A549 (cell line): ENCODE results near the gene TGM6. TPM values are rescaled to one million over a fixed set of nuclear protein-coding genes. Genes with fewer than 3 reads are reported as not detected.

Experiments used
- ATAC-seq, 2 experiments: fragments of 200-7000 bp in 1 of 2; fragments of >200 bp in 1 of 2; cut with Nextera tagmentation in 1 of 2; cut with Tn5 transposase in 1 of 2; 3 replicates each; pipeline versions ENCODE4 v1.8.0 to v1.9.1; 2018 to 2020; ENCODE audit warnings: mild to moderate bottlenecking in 1 of 2, moderate library complexity in 1 of 2
- CTCF ChIA-PET: fragments of 300-600 bp; sonication (Branson Sonifier 250); formaldehyde crosslinking; extraction: SDS; loops from one replicate; lab custom pipeline; 2021; ENCODE audit warnings: antibody characterized with exemption, inconsistent platforms; lab: Yijun Ruan, JAX
- POLR2A ChIA-PET: fragments of 350-600 bp; formaldehyde crosslinking; extraction: SDS; loops from one replicate; lab custom pipeline; 2021; ENCODE audit warnings: antibody characterized with exemption, inconsistent platforms; lab: Yijun Ruan, JAX
- DNase-seq, 2 experiments: peaks; one replicate each; pipeline versions ENCODE4 v3.0.0 to v3.0.0-alpha.2; 2011 to 2016; ENCODE audit warnings: low read depth in 1 of 2, low spot score in 1 of 2
- FAIRE-seq: peaks from 2 replicates; lab custom pipeline; 2011; peaks lifted over from hg19 to GRCh38; lab: Jason Lieb, UNC
- H3K27ac ChIP-seq, 2 experiments: fragments of >200 bp; sonication (Bioruptor Twin); formaldehyde crosslinking; 3 replicates each; pipeline ENCODE4 v1.5.1; 2016 to 2017
- H3K4me1 ChIP-seq: fragments of >200 bp; sonication (Bioruptor Twin); formaldehyde crosslinking; 3 replicates; pipeline ENCODE4 v1.6.1; 2016
- H3K4me2 ChIP-seq: fragments of >200 bp; sonication (Bioruptor Twin); formaldehyde crosslinking; 3 replicates; pipeline ENCODE4 v1.6.1; 2016
- H3K4me3 ChIP-seq: fragments of >200 bp; sonication (Bioruptor Twin); formaldehyde crosslinking; 3 replicates; pipeline ENCODE4 v1.5.1; 2016
- H3K9me3 ChIP-seq: fragments of >200 bp; sonication (Bioruptor Twin); formaldehyde crosslinking; 3 replicates; pipeline ENCODE4 v1.6.1; 2016
- BCL3 ChIP-seq: fragments of >200 bp; sonication (Bioruptor Twin); formaldehyde crosslinking; IDR thresholded peaks from 3 replicates; pipeline ENCODE4 v1.6.1; 2016
- CBX2 ChIP-seq: fragments of 200-600 bp; sonication (generic); IDR thresholded peaks from 2 replicates; pipeline ENCODE4 v1.6.1; 2016; ENCODE audit warnings: low read depth, mild to moderate bottlenecking, borderline replicate concordance
- CEBPB ChIP-seq, 2 experiments: fragments of >200 bp in 1 of 2; sonication (Bioruptor Twin) in 1 of 2; formaldehyde crosslinking in 1 of 2; IDR thresholded peaks; 2 replicates each; pipeline ENCODE4 v1.6.1; 2012 to 2016
- CHD2 ChIP-seq: fragments of 150-350 bp; IDR thresholded peaks from 2 replicates; pipeline ENCODE4 v1.6.1; 2014; ENCODE audit warnings: low read length; ENCODE audit not compliant: partially characterized antibody
- EHMT2 ChIP-seq: fragments of 200-600 bp; sonication (generic); IDR thresholded peaks from 2 replicates; pipeline ENCODE4 v1.6.1; 2016; ENCODE audit warnings: antibody characterized with exemption, low read depth, mild to moderate bottlenecking, moderate library complexity
- EP300 ChIP-seq, 2 experiments: fragments of >200 bp; sonication (Bioruptor Twin); formaldehyde crosslinking; IDR thresholded peaks; 2 replicates in 1 of 2; 3 replicates in 1 of 2; pipeline ENCODE4 v1.6.1; 2016 to 2017
- ESRRA ChIP-seq: fragments of 150-350 bp; IDR thresholded peaks from 2 replicates; pipeline ENCODE4 v1.6.1; 2014; ENCODE audit warnings: mild to moderate bottlenecking, low read length, borderline replicate concordance
- FOSB ChIP-seq: fragments of 250-450 bp; sonication (Bioruptor Pico); IDR thresholded peaks from 2 replicates; pipeline ENCODE4 v1.5.0; 2020; ENCODE audit warnings: mild to moderate bottlenecking, moderate library complexity
- HES2 ChIP-seq: fragments of >200 bp; sonication (Bioruptor Twin); formaldehyde crosslinking; IDR thresholded peaks from 2 replicates; pipeline ENCODE4 v1.6.1; 2016
- HOXB13 ChIP-seq: fragments of 250-450 bp; sonication (Bioruptor Pico); IDR thresholded peaks from 2 replicates; pipeline ENCODE4 v1.5.0; 2020; ENCODE audit warnings: low read depth, mild to moderate bottlenecking, moderate library complexity
- JUN ChIP-seq, 2 experiments: fragments of >200 bp; sonication (Bioruptor Twin); formaldehyde crosslinking; IDR thresholded peaks; 2 replicates in 1 of 2; 3 replicates in 1 of 2; pipeline ENCODE4 v1.6.1; 2016 to 2017
- KDM5A ChIP-seq: fragments of 200-600 bp; sonication (generic); IDR thresholded peaks from 2 replicates; pipeline ENCODE4 v1.6.1; 2016; ENCODE audit warnings: antibody characterized with exemption, mild to moderate bottlenecking
- MAFK ChIP-seq: fragments of 450-650 bp; IDR thresholded peaks from 2 replicates; pipeline ENCODE4 v1.6.1; 2014; ENCODE audit not compliant: partially characterized antibody
- MAX ChIP-seq: IDR thresholded peaks from 2 replicates; pipeline ENCODE4 v1.6.1; 2012
- NR3C1 ChIP-seq: fragments of >200 bp; sonication (Bioruptor Twin); formaldehyde crosslinking; IDR thresholded peaks from 3 replicates; pipeline ENCODE4 v1.6.1; 2017
- POLR2A ChIP-seq: IDR thresholded peaks from 2 replicates; pipeline ENCODE4 v1.6.1; 2012; ENCODE audit warnings: mild to moderate bottlenecking, low read length
- POLR2AphosphoS2 ChIP-seq: conservative IDR thresholded peaks from 2 replicates; pipeline ENCODE4 v1.6.1; 2012; ENCODE audit warnings: low read length, improper control_type of control experiment, inconsistent platforms
- RFX5 ChIP-seq: fragments of 450-650 bp; IDR thresholded peaks from 2 replicates; pipeline ENCODE4 v1.7.1; 2014; ENCODE audit warnings: antibody characterized with exemption, mild to moderate bottlenecking, moderate library complexity
- RNF2 ChIP-seq: fragments of 200-600 bp; sonication (generic); IDR thresholded peaks from 2 replicates; pipeline ENCODE4 v1.6.1; 2016; ENCODE audit warnings: low read depth, mild to moderate bottlenecking, antibody characterized with exemption, moderate library complexity, borderline replicate concordance
- WGBS: methylation state at CpG from one replicate; pipeline ENCODE4 v1.1.6; 2017; ENCODE audit errors: missing lambda C conversion rate; 5-methylcytosine and 5-hydroxymethylcytosine counted together
- polyA plus RNA-seq, 4 experiments: library from polyadenylated mRNA; depleted of rRNA in 3 of 4; stranded (reverse); fragments of >200 nt; fragmentation: RNase III in 1 of 4; extraction: RNeasy Plus Mini Kit Qiagen cat#74134 plus additional on column Dnase treatment in 1 of 4; gene quantifications; 2 replicates in 3 of 4; 3 replicates in 1 of 4; pipeline ENCODE4 v1.2.3, GENCODE V29; 2011 to 2017
- TF ChIP-seq, protein P1 (sequence below): IDR thresholded peaks from 2 replicates; pipeline ENCODE4 v1.6.1; 2012
- TF ChIP-seq, protein P2 (sequence below): fragments of >200 bp; sonication (Bioruptor Twin); formaldehyde crosslinking; IDR thresholded peaks from 3 replicates; pipeline ENCODE4 v1.5.1; 2016

TGM6 gene
- polyA plus RNA-seq, 2 of the 4 experiments (the other 2 are of a cell fraction) = not detected

DNA sequence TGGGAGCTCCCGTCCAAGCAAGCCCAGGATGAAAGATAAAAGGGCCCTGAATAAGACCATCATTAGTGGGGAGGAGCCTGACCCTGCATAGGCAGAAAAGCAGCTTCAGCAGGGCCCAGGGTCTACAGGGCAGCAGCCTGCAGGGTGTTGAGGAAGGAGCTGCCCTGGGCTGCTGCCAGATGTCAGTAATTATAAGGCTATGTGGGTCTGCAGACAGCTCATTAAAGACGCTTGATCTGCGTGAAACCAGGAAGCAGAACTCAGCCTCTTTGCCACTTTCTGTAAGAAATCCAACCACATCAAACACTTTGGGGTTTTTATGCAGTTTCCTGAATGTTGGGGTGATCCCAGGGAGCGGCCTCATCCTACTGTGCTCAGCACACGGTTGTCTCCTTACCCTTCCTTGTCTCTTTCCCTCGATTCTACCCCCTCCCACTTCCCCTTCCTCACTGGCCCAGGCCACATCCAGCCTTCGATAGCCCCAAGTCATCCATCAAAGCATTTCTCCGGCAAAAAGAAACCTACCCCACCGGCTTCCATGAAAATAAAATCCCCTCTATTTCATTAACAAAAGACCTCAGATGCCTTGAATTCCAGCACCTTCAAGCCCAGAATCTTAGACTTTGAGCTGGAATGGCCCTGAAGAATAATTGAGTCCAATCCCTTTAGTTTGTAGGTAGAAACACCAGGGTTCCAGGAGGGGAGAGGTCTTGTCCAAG, 1.0 kb upstream of the TGM6 start:
- Histone ChIP-seq H3K27ac (no peak overlapping the region), H3K4me1 (no peaks in the 10 kb centered on the region), H3K9me3 (no peaks in the 10 kb centered on the region), H3K4me3 (no peak overlapping the region), H3K4me2 (no peak overlapping the region)
- ATAC-seq (peak in 1 of 2 experiments; percentile 28; a peak in 1 of 6 replicates), DNase-seq (no peak), FAIRE-seq (no peak)
- ChIA-PET CTCF (interaction anchor here (0.6 to 1.3 kb wide), 3 partner anchors 10 to 484 kb away, joined by 3 to 5 read pairs (median 3); no protein-coding TSS in a partner anchor), POLR2A (no interaction called here)
- TF ChIP-seq KDM5A = no peak
- no peak for TF ChIP-seq RNF2
- no peak for TF ChIP-seq FOSB (CRISPR knock-in tag)
- WGBS = 55% methylated on average over 9 of the region's 9 CpGs

DNA sequence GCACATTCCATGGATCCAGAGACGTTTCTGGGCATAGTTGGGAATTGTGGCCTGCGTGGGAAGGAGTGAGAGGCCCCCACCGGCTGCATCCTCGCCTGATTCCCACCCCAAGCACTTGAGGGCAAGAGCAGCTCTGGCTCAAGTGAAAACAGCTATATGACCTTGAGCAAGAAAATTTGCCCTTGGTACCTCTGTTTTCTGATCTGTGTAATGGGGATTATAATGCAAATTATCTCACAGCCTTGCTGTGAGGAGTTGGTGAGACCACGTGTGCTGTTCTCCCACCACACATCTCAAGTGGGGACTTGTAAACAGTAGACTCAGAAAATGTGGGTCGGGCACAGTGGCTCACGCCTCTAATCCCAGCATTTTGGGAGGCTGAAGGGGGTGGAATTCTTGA, 602 bp downstream of the TGM6 start:
- 41% methylated on average over 7 of the region's 7 CpGs for WGBS
- ChIA-PET CTCF (interaction anchor here (1.6 to 8.2 kb wide), 4 partner anchors 23 to 173 kb away, joined by 5 to 51 read pairs (median 22); no protein-coding TSS in a partner anchor), POLR2A (no interaction called here)
- no peak overlapping the region for H3K4me2 ChIP-seq
- no peak overlapping the region for H3K4me3 ChIP-seq
- no peak for ATAC-seq
- no peak overlapping the region for H3K27ac ChIP-seq
- FAIRE-seq = no peak
- no peak for DNase-seq
- TF ChIP-seq CBX2 (no peak), ESRRA (peak; percentile 50; the same call in 1 of the 2 replicates)
- H3K4me1 ChIP-seq = no peaks in the 10 kb centered on the region
- peaks cover 4% of the 10 kb centered on the region; the same call in 1 of the 3 replicates for H3K9me3 ChIP-seq

DNA sequence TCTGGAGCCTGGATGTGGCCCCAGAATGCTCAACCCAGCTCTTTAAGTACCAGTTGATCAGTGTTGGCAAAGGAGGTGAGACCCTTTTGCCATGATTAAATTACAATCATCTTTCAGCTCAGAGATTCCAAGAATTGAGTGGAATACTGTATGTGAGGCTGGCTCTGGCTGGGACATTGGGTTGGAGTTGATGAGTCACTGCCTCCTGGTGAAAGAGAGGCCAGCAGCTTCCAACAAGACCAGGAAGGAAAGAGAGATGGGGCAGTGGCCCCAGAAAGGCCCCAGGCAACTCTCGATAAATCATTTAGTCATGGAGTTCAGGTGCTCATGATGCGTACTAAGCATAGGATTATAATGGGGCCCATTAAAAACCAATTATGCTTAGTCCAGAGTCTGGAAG, 2.1 kb downstream of the TGM6 start:
- H3K27ac ChIP-seq = no peak overlapping the region
- CTCF ChIA-PET = interaction anchor here (0.6 to 8.2 kb wide), 5 partner anchors 8 to 175 kb away, joined by 3 to 51 read pairs (median 8); no protein-coding TSS in a partner anchor
- ATAC-seq = no peak
- TF ChIP-seq NR3C1 (no peak), MAFK (no peak), EP300 (IDR thresholded peaks at IDR 0.05) (no peak), POLR2AphosphoS2 (no peak), CHD2 (no peak), POLR2A (no peak), ESRRA (no peak)
- H3K4me3 ChIP-seq = no peak overlapping the region
- no peak for FAIRE-seq
- 86% methylated on average over 2 of the region's 2 CpGs for WGBS
- POLR2A ChIA-PET = no interaction called here
- peaks cover 10% of the 10 kb centered on the region for H3K9me3 ChIP-seq
- no peak overlapping the region for H3K4me2 ChIP-seq
- H3K4me1 ChIP-seq = no peaks in the 10 kb centered on the region
- DNase-seq = no peak

- FAIRE-seq (no peak), DNase-seq (no peak), ATAC-seq (no peak)
- Histone ChIP-seq H3K9me3 (peaks cover 17% of the 10 kb centered on the region), H3K4me3 (no peak overlapping the region), H3K27ac (no peak overlapping the region), H3K4me1 (no peaks in the 10 kb centered on the region), H3K4me2 (no peak overlapping the region)
- POLR2A ChIA-PET = no interaction called here
- 36% methylated on average over 5 of the region's 5 CpGs for WGBS
- CTCF ChIA-PET = interaction anchor here (1.1 to 8.2 kb wide), 4 partner anchors 19 to 177 kb away, joined by 3 to 51 read pairs (median 20); no protein-coding TSS in a partner anchor
- TF ChIP-seq, protein P1, sequence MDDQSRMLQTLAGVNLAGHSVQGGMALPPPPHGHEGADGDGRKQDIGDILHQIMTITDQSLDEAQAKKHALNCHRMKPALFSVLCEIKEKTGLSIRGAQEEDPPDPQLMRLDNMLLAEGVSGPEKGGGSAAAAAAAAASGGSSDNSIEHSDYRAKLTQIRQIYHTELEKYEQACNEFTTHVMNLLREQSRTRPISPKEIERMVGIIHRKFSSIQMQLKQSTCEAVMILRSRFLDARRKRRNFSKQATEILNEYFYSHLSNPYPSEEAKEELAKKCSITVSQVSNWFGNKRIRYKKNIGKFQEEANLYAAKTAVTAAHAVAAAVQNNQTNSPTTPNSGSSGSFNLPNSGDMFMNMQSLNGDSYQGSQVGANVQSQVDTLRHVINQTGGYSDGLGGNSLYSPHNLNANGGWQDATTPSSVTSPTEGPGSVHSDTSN = no peak
- TF ChIP-seq BCL3 = no peak
- no peak for TF ChIP-seq EP300 (IDR thresholded peaks at IDR 0.05)
- TF ChIP-seq, protein P2, sequence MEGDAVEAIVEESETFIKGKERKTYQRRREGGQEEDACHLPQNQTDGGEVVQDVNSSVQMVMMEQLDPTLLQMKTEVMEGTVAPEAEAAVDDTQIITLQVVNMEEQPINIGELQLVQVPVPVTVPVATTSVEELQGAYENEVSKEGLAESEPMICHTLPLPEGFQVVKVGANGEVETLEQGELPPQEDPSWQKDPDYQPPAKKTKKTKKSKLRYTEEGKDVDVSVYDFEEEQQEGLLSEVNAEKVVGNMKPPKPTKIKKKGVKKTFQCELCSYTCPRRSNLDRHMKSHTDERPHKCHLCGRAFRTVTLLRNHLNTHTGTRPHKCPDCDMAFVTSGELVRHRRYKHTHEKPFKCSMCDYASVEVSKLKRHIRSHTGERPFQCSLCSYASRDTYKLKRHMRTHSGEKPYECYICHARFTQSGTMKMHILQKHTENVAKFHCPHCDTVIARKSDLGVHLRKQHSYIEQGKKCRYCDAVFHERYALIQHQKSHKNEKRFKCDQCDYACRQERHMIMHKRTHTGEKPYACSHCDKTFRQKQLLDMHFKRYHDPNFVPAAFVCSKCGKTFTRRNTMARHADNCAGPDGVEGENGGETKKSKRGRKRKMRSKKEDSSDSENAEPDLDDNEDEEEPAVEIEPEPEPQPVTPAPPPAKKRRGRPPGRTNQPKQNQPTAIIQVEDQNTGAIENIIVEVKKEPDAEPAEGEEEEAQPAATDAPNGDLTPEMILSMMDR = no peak
- no peak for TF ChIP-seq HES2
- TF ChIP-seq HOXB13 (CRISPR knock-in tag) = no peak
- no peak for TF ChIP-seq MAX
- TF ChIP-seq CEBPB (IDR thresholded peaks at IDR 0.05) = no peak
- TF ChIP-seq CBX2 = no peak
- no peak for TF ChIP-seq JUN (IDR thresholded peaks at IDR 0.05)
- TF ChIP-seq CHD2 = no peak
- no peak for TF ChIP-seq POLR2A
- TF ChIP-seq EHMT2 = no peak
- TF ChIP-seq RFX5 = no peak
Observed at GRCh38 chr20:2385026-2385425, 4.3 kb downstream of the TGM6 start.
